ENCODE measurements around the gene SLC43A2.

GRCh38 chr17:1590747-1591473 is 37.7 kb downstream of the SLC43A2 start:
- TF ChIP-seq ZNF256 (CRISPR knock-in tag; conservative IDR thresholded peaks at IDR 0.05) = no peak
- no peak for TF ChIP-seq TCF12 (IDR thresholded peaks at IDR 0.05)
- TF ChIP-seq TCF12 (CRISPR knock-in tag; IDR thresholded peaks at IDR 0.05) = no peak
- TF ChIP-seq ZNF329 (CRISPR knock-in tag; IDR thresholded peaks at IDR 0.05; ENCODE audit: low read depth) = no peak
- no peak for TF ChIP-seq ELF1 (CRISPR knock-in tag; IDR thresholded peaks at IDR 0.05)
- no peak for TF ChIP-seq CTCF (CRISPR knock-in tag; IDR thresholded peaks at IDR 0.05)
- no peak for TF ChIP-seq TAF1 (CRISPR knock-in tag; IDR thresholded peaks at IDR 0.05)
- TF ChIP-seq SKIL (CRISPR knock-in tag; IDR thresholded peaks at IDR 0.05; ENCODE audit: borderline replicate concordance) = no peak
- no peak for TF ChIP-seq GLMP (CRISPR knock-in tag; IDR thresholded peaks at IDR 0.05; ENCODE audit: borderline replicate concordance)
- no peak for TF ChIP-seq NCOA2 (CRISPR knock-in tag; IDR thresholded peaks at IDR 0.05)
- no peak for TF ChIP-seq NFRKB (IDR thresholded peaks at IDR 0.05)

Measured in HepG2 (cell line).